ENCODE measurements around the gene MLANA. TPM values are rescaled to one million over a fixed set of nuclear protein-coding genes. Genes with fewer than 3 reads are reported as not detected.

MLANA gene
- total RNA-seq, 1 donor from 2014 or later, result not detected

DNA sequence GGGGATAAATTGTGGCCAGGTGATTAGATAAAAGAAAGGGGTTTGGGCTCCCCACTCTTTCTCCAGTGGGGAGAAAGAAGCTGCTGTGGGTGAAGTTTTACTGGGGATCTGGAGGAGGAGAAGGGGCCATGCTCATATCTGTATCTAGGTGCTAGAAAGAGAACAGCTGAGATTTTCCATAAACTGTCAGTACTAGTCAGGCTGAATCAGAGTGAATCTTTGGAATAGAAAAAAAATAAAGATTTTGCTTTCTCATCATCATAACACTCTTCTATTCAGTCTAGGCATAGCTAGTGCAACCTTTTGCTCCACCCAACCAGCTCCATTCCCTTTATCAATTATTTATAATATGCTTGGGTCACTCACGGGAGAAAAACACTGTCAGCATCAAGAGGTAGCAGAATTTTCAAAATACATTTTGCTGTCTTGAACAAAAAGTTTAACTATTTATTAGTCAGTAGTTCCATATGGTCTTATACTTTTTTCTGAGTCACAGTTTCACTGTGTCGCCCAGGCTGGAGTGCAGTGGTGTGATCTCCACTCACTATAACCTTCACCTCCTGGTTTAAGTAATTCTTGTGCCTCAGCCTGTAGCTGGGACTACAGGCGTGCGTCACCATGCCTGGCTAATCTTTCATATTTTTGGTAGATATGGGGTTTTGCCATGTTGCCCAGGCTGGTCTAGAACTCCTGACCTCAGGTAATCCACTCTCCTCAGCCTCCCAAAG lies 36.5 kb upstream of the MLANA start:
- H3K4me3 Mint-ChIP-seq (ENCODE audit: low read depth), result no peak overlapping the region
- H3K36me3 Mint-ChIP-seq (ENCODE audit: low read depth), result peaks cover 22% of the 10 kb centered on the region
- H3K27ac Mint-ChIP-seq, result peak overlapping the region; percentile 46
- peaks cover 54% of the 10 kb centered on the region for H3K4me1 Mint-ChIP-seq (ENCODE audit: low read depth)
- H3K9me3 Mint-ChIP-seq, result peaks cover 6% of the 10 kb centered on the region
- no peak for DNase-seq (ENCODE audit: low spot score)
- H3K27me3 Mint-ChIP-seq (ENCODE audit: low read depth), result no peaks in the 10 kb centered on the region
- intact Hi-C loops (cut with micrococcal nuclease), result loop anchor here (5.0 kb wide), 3 partner anchors 397 to 828 kb away; partner anchors contain the start of gene PLGRKT

DNA sequence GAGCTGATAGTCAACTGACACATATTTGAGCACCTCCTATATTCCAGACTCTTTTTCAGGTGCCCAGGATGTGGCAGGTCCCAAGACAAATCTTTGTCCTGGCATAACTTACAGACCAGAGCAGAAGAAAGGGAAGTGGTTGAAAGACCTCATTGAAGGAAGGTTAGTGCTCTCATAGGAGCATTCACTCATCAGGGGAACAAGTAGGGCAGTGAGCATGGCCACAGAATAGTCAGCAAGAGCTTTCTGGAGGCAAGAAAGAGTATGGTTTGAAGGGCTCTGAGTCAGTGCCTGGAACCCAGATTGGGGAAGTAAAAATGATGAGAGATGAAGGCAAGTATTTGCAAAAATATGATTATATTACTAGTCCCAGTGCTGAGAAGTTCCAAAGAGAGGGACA lies 32.8 kb upstream of the MLANA start:
- H3K9me3 Mint-ChIP-seq, result peaks cover 6% of the 10 kb centered on the region
- DNase-seq (ENCODE audit: low spot score), result no peak

GRCh38 chr9:5858833-5859232 lies 31.9 kb upstream of the MLANA start:
- DNase-seq (ENCODE audit: low spot score), result no peak
- H3K4me3 Mint-ChIP-seq (ENCODE audit: low read depth), result no peak overlapping the region
- H3K27ac Mint-ChIP-seq, result no peak overlapping the region
- H3K36me3 Mint-ChIP-seq (ENCODE audit: low read depth), result peaks cover 6% of the 10 kb centered on the region
- H3K27me3 Mint-ChIP-seq (ENCODE audit: low read depth), result no peaks in the 10 kb centered on the region
- intact Hi-C loops (cut with micrococcal nuclease), result no loop called here
- peaks cover 14% of the 10 kb centered on the region for H3K4me1 Mint-ChIP-seq (ENCODE audit: low read depth)
- H3K9me3 Mint-ChIP-seq, result peaks cover 4% of the 10 kb centered on the region

More for the DNA sequence above, 32.8 kb upstream of the MLANA start:
- intact Hi-C loops (cut with micrococcal nuclease), result no loop called here
- H3K27ac Mint-ChIP-seq, result no peak overlapping the region
- H3K27me3 Mint-ChIP-seq (ENCODE audit: low read depth), result no peaks in the 10 kb centered on the region
- H3K36me3 Mint-ChIP-seq (ENCODE audit: low read depth), result peaks cover 13% of the 10 kb centered on the region
- no peak overlapping the region for H3K4me3 Mint-ChIP-seq (ENCODE audit: low read depth)
- peaks cover 23% of the 10 kb centered on the region for H3K4me1 Mint-ChIP-seq (ENCODE audit: low read depth)

DNA sequence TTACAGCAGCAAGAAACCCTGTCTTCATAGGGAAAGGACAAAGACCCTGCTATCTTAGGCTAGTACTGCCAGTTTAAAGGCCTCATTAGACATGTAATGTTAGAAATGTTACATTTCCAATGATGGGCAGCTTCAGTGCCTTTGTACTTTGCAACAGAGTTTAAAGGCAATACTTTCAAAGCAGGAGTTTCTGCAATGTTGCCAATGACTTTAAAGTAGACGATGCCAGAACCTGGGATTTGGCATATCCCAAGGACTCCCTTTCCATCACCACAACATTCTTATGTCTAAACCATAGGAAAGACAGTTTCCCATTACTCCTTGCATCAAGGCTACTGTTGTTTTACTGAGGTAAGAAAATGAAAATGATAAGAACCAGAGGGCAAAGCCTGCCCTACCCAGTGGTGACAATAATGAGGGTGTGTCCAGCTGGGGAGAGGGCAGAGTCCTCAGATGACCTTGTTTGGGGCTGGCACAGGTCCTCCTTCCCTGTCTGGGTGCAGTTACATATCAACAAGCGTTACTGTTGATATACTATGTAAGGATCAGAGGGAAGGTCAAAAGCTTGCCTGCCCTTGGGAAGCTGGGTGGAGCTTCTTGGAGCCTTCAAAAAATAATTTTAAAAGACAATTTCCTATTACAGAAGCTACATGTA lies 27.5 kb upstream of the MLANA start:
- Mint-ChIP-seq H3K27me3 (ENCODE audit: low read depth) (no peaks in the 10 kb centered on the region), H3K9me3 (no peaks in the 10 kb centered on the region), H3K36me3 (ENCODE audit: low read depth) (no peaks in the 10 kb centered on the region), H3K27ac (no peak overlapping the region), H3K4me1 (ENCODE audit: low read depth) (peaks cover 3% of the 10 kb centered on the region), H3K4me3 (ENCODE audit: low read depth) (no peak overlapping the region)
- DNase-seq (ENCODE audit: low spot score), result no peak
- intact Hi-C loops (cut with micrococcal nuclease), result no loop called here

DNA sequence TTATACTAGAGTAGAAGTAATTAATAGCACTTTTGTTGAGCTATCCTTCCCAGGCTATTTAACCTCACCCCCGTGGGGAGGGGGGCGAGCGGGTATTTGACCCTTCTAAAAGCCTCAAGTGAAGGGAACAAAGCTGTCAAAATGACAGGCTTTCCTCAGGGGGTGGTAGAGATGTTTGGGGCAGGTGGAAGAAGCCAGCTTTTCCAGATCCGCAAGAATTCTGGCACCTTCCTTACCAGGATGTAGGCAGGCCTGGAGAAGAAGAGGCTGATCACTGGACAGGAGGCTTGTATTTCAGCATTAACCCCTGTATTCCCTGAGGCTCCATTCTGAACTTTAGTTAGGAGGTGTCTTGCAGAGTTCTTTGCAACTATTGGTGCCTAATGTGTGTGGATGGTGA lies 26.2 kb upstream of the MLANA start:
- H3K4me1 Mint-ChIP-seq (ENCODE audit: low read depth), result peaks cover 7% of the 10 kb centered on the region
- intact Hi-C loops (cut with micrococcal nuclease), result no loop called here
- no peaks in the 10 kb centered on the region for H3K9me3 Mint-ChIP-seq
- H3K27ac Mint-ChIP-seq, result no peak overlapping the region
- no peaks in the 10 kb centered on the region for H3K27me3 Mint-ChIP-seq (ENCODE audit: low read depth)
- DNase-seq (ENCODE audit: low spot score), result no peak
- H3K36me3 Mint-ChIP-seq (ENCODE audit: low read depth), result no peaks in the 10 kb centered on the region
- H3K4me3 Mint-ChIP-seq (ENCODE audit: low read depth), result no peak overlapping the region

DNA sequence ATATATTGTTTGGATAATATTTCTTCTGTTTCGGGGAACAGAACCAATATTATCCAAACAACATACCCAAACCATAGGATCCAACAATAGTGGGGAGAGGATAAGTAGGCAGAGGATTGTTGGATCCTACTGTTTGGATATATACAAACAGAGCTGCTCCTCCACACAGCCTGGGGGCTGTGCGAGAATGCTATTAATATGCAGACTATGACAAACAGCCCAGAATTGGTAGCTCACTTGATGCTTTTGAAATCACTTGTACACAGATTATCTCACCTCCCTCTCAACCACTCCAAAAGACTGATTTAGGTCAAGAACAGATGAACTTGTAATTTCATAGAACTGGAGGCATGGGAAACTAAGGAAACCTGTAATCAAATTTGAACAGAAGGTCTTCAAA lies 24.4 kb upstream of the MLANA start:
- H3K27ac Mint-ChIP-seq, result no peak overlapping the region
- peaks cover 7% of the 10 kb centered on the region for H3K4me1 Mint-ChIP-seq (ENCODE audit: low read depth)
- H3K4me3 Mint-ChIP-seq (ENCODE audit: low read depth), result no peak overlapping the region
- no peaks in the 10 kb centered on the region for H3K9me3 Mint-ChIP-seq
- H3K27me3 Mint-ChIP-seq (ENCODE audit: low read depth), result no peaks in the 10 kb centered on the region
- no peak for DNase-seq (ENCODE audit: low spot score)
- intact Hi-C loops (cut with micrococcal nuclease), result no loop called here
- H3K36me3 Mint-ChIP-seq (ENCODE audit: low read depth), result no peaks in the 10 kb centered on the region

DNA sequence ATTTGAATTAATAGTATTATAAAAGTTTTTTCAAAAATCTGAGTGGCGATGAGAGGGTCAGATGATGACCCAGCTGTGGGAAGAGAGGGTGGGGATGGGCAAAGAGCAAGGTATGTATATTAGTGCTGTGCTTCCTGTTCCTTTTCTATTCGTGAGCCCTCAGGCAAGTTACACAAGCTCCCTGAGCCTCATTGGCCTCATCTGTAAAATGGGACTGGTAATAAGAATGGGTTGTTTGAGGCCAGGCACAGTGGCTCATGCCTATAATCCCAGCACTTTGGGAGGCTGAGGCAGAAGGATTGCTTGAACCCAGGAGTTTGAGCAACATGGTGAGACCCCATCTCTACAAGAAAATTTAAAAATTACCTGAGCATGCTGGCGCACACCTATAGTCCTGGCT lies 24.0 kb upstream of the MLANA start:
- Mint-ChIP-seq H3K27me3 (ENCODE audit: low read depth) (no peaks in the 10 kb centered on the region), H3K4me1 (ENCODE audit: low read depth) (peaks cover 7% of the 10 kb centered on the region), H3K36me3 (ENCODE audit: low read depth) (no peaks in the 10 kb centered on the region), H3K9me3 (no peaks in the 10 kb centered on the region), H3K4me3 (ENCODE audit: low read depth) (no peak overlapping the region), H3K27ac (no peak overlapping the region)
- DNase-seq (ENCODE audit: low spot score), result no peak
- intact Hi-C loops (cut with micrococcal nuclease), result no loop called here

DNA sequence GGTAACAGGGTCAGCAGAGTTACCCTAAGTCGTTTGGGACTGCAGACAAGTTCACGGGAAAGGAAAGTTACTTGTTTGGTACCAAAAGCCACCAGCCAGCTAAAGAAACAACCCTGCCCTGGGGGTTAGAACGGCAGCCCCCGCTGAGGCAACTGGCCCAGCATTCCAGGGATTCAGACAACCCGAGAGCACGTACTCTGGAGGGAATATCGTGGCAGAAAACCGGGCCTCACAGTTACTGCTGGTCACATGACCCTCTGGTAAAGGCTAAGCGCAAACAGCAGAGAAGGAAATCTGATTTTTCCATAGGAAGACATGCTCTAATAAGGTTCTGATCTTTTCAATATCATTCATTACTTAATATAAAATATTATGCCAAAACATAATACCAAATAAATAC lies 22.5 kb upstream of the MLANA start:
- Mint-ChIP-seq H3K27ac (no peak overlapping the region), H3K4me1 (ENCODE audit: low read depth) (peaks cover 11% of the 10 kb centered on the region), H3K4me3 (ENCODE audit: low read depth) (no peak overlapping the region), H3K36me3 (ENCODE audit: low read depth) (no peaks in the 10 kb centered on the region), H3K27me3 (ENCODE audit: low read depth) (no peaks in the 10 kb centered on the region), H3K9me3 (no peaks in the 10 kb centered on the region)
- intact Hi-C loops (cut with micrococcal nuclease), result no loop called here
- no peak for DNase-seq (ENCODE audit: low spot score)

- Mint-ChIP-seq H3K4me1 (ENCODE audit: low read depth) (peaks cover 20% of the 10 kb centered on the region), H3K27ac (no peak overlapping the region), H3K4me3 (ENCODE audit: low read depth) (no peak overlapping the region), H3K36me3 (ENCODE audit: low read depth) (no peaks in the 10 kb centered on the region), H3K9me3 (no peaks in the 10 kb centered on the region), H3K27me3 (ENCODE audit: low read depth) (no peaks in the 10 kb centered on the region)
- no peak for DNase-seq (ENCODE audit: low spot score)
- intact Hi-C loops (cut with micrococcal nuclease), result no loop called here
These were observed 21.2 kb upstream of the MLANA start for GRCh38 chr9:5869315-5870019.

GRCh38 chr9:5870020-5870339 lies 20.7 kb upstream of the MLANA start:
- peaks cover 23% of the 10 kb centered on the region for H3K4me1 Mint-ChIP-seq (ENCODE audit: low read depth)
- no peak for DNase-seq (ENCODE audit: low spot score)
- intact Hi-C loops (cut with micrococcal nuclease), result no loop called here
- no peak overlapping the region for H3K4me3 Mint-ChIP-seq (ENCODE audit: low read depth)
- H3K27ac Mint-ChIP-seq, result no peak overlapping the region
- no peaks in the 10 kb centered on the region for H3K9me3 Mint-ChIP-seq
- H3K27me3 Mint-ChIP-seq (ENCODE audit: low read depth), result no peaks in the 10 kb centered on the region
- H3K36me3 Mint-ChIP-seq (ENCODE audit: low read depth), result peaks cover 2% of the 10 kb centered on the region

GRCh38 chr9:5870691-5871090 lies 20.0 kb upstream of the MLANA start:
- no peak overlapping the region for H3K4me3 Mint-ChIP-seq (ENCODE audit: low read depth)
- H3K27ac Mint-ChIP-seq, result no peak overlapping the region
- peaks cover 28% of the 10 kb centered on the region for H3K4me1 Mint-ChIP-seq (ENCODE audit: low read depth)
- H3K27me3 Mint-ChIP-seq (ENCODE audit: low read depth), result no peaks in the 10 kb centered on the region
- no peaks in the 10 kb centered on the region for H3K9me3 Mint-ChIP-seq
- peaks cover 6% of the 10 kb centered on the region for H3K36me3 Mint-ChIP-seq (ENCODE audit: low read depth)
- DNase-seq (ENCODE audit: low spot score), result no peak
- intact Hi-C loops (cut with micrococcal nuclease), result no loop called here

DNA sequence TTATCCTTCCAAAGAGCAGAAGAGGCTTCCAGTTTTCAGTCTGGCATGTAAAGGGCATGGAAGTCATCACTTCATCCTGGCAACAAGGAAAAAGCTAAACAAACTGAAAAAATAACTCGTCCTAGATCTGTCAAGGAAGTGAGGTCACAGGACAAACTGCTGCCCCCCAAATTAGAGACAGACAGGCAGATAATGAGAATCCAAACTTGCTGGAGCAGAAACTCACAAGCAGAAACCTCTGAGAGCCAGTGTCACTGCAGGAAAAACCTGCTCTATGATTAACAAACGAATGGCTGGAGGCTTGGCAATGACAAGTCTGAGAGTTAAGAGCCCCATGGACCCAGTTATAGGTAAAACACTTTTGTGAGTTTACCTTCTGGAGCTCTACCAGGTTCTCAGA lies 18.9 kb upstream of the MLANA start:
- Mint-ChIP-seq H3K4me3 (ENCODE audit: low read depth) (no peak overlapping the region), H3K9me3 (no peaks in the 10 kb centered on the region), H3K27me3 (ENCODE audit: low read depth) (no peaks in the 10 kb centered on the region), H3K36me3 (ENCODE audit: low read depth) (peaks cover 14% of the 10 kb centered on the region), H3K4me1 (ENCODE audit: low read depth) (peaks cover 35% of the 10 kb centered on the region), H3K27ac (no peak overlapping the region)
- no peak for DNase-seq (ENCODE audit: low spot score)
- intact Hi-C loops (cut with micrococcal nuclease), result no loop called here

GRCh38 chr9:5872511-5872910 lies 18.2 kb upstream of the MLANA start:
- intact Hi-C loops (cut with micrococcal nuclease), result no loop called here
- Mint-ChIP-seq H3K4me3 (ENCODE audit: low read depth) (no peak overlapping the region), H3K4me1 (ENCODE audit: low read depth) (peaks cover 35% of the 10 kb centered on the region), H3K36me3 (ENCODE audit: low read depth) (peaks cover 14% of the 10 kb centered on the region), H3K27ac (no peak overlapping the region), H3K27me3 (ENCODE audit: low read depth) (no peaks in the 10 kb centered on the region), H3K9me3 (no peaks in the 10 kb centered on the region)
- DNase-seq (ENCODE audit: low spot score), result no peak

Data from activated T-helper 2 cell treated with anti-CD3 and anti-CD28 coated beads, Interferon-gamma antibody, Interleukin-2, Interleukin-4, amounts not matched to agents 10 μg/mL and 5 μg/mL and 100 μg/mL, durations not matched to agents 14 hours and 24 hours and 36 hours (primary cell).